ENCODE results near the gene ENTPD5. TPM values are rescaled to one million over a fixed set of nuclear protein-coding genes. Genes with fewer than 3 reads are reported as not detected.

The ENTPD5 gene
- total and polyA plus RNA-seq, 2 donors (not counting 3 experiments of a cell fraction or from before 2014, with no cell fraction given) = 8.4 to 13.0 TPM

DNA sequence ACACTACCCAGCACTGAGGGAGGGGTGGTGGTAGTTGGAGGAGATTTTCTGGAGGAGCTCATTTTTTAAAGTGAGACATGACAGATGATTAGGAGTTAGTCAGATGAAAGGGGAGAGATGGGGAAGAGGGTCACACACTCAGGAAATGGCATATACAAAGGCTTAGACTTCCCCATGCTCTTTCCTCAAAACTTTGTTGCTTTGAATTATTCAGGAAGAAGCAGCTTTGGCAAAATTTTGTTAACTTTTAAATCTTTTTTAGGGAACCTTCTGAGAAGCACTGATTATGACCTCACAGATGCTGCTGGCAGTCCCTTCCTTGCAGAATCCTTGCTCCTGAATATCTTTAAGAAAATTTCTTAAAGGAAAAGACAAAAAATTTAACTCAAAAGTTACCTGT, 45.3 kb upstream of the ENTPD5 start:
- peak overlapping the region; percentile 21 for H3K27ac ChIP-seq (ENCODE audit: insufficient read depth, low read depth, low read length)
- H3K4me1 ChIP-seq (ENCODE audit: control insufficient read depth, extremely low read depth, insufficient read depth, low read length) = peaks cover 30% of the 10 kb centered on the region
- no peaks in the 10 kb centered on the region for H3K36me3 ChIP-seq (ENCODE audit: control insufficient read depth in 2 of 2, extremely low read depth in 1 of 2, insufficient read depth in 2 of 2, low read length in 2 of 2)
- H3K27me3 ChIP-seq (ENCODE audit: control insufficient read depth in 2 of 2, insufficient read depth in 2 of 2, low read length in 2 of 2) = no peaks in the 10 kb centered on the region
- H3K4me3 ChIP-seq (replicated peaks in 1 of 3; ENCODE audit: insufficient read depth in 1 of 3, low read depth in 1 of 3, low read length in 3 of 3) = peak overlapping the region in 1 of 3 experiments; percentile 8
- FAIRE-seq (no peak), DNase-seq (ENCODE audit: low read depth, low spot score) (no peak)
- no TSS peak for BruUV-seq (replicated peaks)
- H4K20me1 ChIP-seq (replicated peaks; ENCODE audit: control insufficient read depth, extremely low read depth, insufficient read depth, low read length) = no peaks in the 10 kb centered on the region
- ChIA-PET CTCF (interaction anchor here (0.9 kb wide), 2 partner anchors 14 to 17 kb away, joined by 3 read pairs; no protein-coding TSS in a partner anchor), POLR2A (no interaction called here)
- H2AFZ ChIP-seq (ENCODE audit: low read depth, low read length) = no peak overlapping the region
- no peaks in the 10 kb centered on the region for H3K9me3 ChIP-seq (replicated peaks; ENCODE audit: control insufficient read depth, insufficient read depth, low read length)
- intact Hi-C loops (cut with micrococcal nuclease) (no loop called here), dilution Hi-C loops (cut with MboI; ENCODE audit: extremely low pct_ligation_motif_present, low sequenced_read_pairs) (no loop called here)
- TF ChIP-seq POLR2AphosphoS5 (IDR thresholded peaks at IDR 0.05; ENCODE audit: insufficient read depth, low read depth, low read length) = no peak
- TF ChIP-seq GATA2 (IDR thresholded peaks at IDR 0.05; ENCODE audit: insufficient read depth, insufficient read length, low read depth, low read length) = no peak
- TF ChIP-seq MYC (IDR thresholded peaks at IDR 0.05; ENCODE audit: low read depth, low read length) = no peak
- TF ChIP-seq JUN (IDR thresholded peaks at IDR 0.05; ENCODE audit: borderline replicate concordance, insufficient read depth, insufficient read length, low read depth) = no peak
- TF ChIP-seq FOS (IDR thresholded peaks at IDR 0.05; ENCODE audit: borderline replicate concordance, insufficient read depth, low read length) = no peak
- no peaks in the 10 kb centered on the region for H3K79me2 ChIP-seq (ENCODE audit: control insufficient read depth, insufficient read depth, low read length)
- no peaks in the 10 kb centered on the region for H3K9me1 ChIP-seq (replicated peaks; ENCODE audit: control insufficient read depth, extremely low read depth, insufficient read depth, low read length)
- H3K9ac ChIP-seq (replicated peaks; ENCODE audit: extremely low read depth, insufficient read depth, low read length) = no peak overlapping the region
- peak overlapping the region; percentile 70 for H3K4me2 ChIP-seq (ENCODE audit: insufficient read depth, low read length)

DNA sequence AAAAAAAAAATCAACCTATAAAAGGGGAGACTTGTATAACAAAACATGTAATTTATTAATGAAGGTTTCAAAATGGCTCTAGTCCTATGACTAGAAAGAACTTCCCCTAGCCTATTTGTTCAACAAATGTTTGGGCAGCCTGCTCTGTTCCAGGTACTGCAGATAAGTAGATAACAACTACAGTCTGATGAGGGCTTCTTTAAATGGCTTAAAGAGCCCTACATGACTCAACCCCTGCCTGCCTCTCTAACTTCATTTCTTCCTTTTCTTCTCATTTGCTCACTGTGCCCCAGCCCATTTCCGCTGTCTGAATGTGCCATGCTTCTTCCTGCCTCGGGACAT, 43.7 kb upstream of the ENTPD5 start:
- DNase-seq (ENCODE audit: low read depth, low spot score) (no peak), FAIRE-seq (no peak)
- H3K4me2 ChIP-seq (ENCODE audit: insufficient read depth, low read length) = no peak overlapping the region
- no peak overlapping the region for H3K9ac ChIP-seq (replicated peaks; ENCODE audit: extremely low read depth, insufficient read depth, low read length)
- H4K20me1 ChIP-seq (replicated peaks; ENCODE audit: control insufficient read depth, extremely low read depth, insufficient read depth, low read length) = no peaks in the 10 kb centered on the region
- intact Hi-C loops (cut with micrococcal nuclease) (no loop called here), dilution Hi-C loops (cut with MboI; ENCODE audit: extremely low pct_ligation_motif_present, low sequenced_read_pairs) (no loop called here)
- CTCF ChIA-PET = no interaction called here
- H3K36me3 ChIP-seq (ENCODE audit: control insufficient read depth in 2 of 2, extremely low read depth in 1 of 2, insufficient read depth in 2 of 2, low read length in 2 of 2) = no peaks in the 10 kb centered on the region
- POLR2A ChIA-PET = no interaction called here
- no peaks in the 10 kb centered on the region for H3K79me2 ChIP-seq (ENCODE audit: control insufficient read depth, insufficient read depth, low read length)
- H2AFZ ChIP-seq (ENCODE audit: low read depth, low read length) = no peak overlapping the region
- no peak overlapping the region for H3K27ac ChIP-seq (ENCODE audit: insufficient read depth, low read depth, low read length)
- no TSS peak for BruUV-seq (replicated peaks)
- H3K27me3 ChIP-seq (ENCODE audit: control insufficient read depth in 2 of 2, insufficient read depth in 2 of 2, low read length in 2 of 2) = no peaks in the 10 kb centered on the region
- TF ChIP-seq EZH2 (IDR thresholded peaks at IDR 0.05; ENCODE audit: borderline replicate concordance, low read depth, low read length, severe bottlenecking) (no peak), POLR2AphosphoS5 (IDR thresholded peaks at IDR 0.05; ENCODE audit: insufficient read depth, low read depth, low read length) (no peak), FOS (IDR thresholded peaks at IDR 0.05; ENCODE audit: borderline replicate concordance, insufficient read depth, low read length) (no peak), JUN (IDR thresholded peaks at IDR 0.05; ENCODE audit: borderline replicate concordance, insufficient read depth, insufficient read length, low read depth) (no peak), GATA2 (IDR thresholded peaks at IDR 0.05; ENCODE audit: insufficient read depth, insufficient read length, low read depth, low read length) (no peak), POLR2A (IDR thresholded peaks at IDR 0.05; ENCODE audit: low read depth, low read length) (no peak), MYC (IDR thresholded peaks at IDR 0.05; ENCODE audit: low read depth, low read length) (no peak)
- TF ChIP-seq, protein P1, sequence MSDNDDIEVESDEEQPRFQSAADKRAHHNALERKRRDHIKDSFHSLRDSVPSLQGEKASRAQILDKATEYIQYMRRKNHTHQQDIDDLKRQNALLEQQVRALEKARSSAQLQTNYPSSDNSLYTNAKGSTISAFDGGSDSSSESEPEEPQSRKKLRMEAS (IDR thresholded peaks at IDR 0.05; ENCODE audit: insufficient read depth, insufficient read length) = no peak
- TF ChIP-seq, protein P2, sequence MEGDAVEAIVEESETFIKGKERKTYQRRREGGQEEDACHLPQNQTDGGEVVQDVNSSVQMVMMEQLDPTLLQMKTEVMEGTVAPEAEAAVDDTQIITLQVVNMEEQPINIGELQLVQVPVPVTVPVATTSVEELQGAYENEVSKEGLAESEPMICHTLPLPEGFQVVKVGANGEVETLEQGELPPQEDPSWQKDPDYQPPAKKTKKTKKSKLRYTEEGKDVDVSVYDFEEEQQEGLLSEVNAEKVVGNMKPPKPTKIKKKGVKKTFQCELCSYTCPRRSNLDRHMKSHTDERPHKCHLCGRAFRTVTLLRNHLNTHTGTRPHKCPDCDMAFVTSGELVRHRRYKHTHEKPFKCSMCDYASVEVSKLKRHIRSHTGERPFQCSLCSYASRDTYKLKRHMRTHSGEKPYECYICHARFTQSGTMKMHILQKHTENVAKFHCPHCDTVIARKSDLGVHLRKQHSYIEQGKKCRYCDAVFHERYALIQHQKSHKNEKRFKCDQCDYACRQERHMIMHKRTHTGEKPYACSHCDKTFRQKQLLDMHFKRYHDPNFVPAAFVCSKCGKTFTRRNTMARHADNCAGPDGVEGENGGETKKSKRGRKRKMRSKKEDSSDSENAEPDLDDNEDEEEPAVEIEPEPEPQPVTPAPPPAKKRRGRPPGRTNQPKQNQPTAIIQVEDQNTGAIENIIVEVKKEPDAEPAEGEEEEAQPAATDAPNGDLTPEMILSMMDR (IDR thresholded peaks at IDR 0.05; ENCODE audit: extremely low read depth in 1 of 2, insufficient read depth in 1 of 2, low read depth in 1 of 2, low read length in 2 of 2) = no peak
- no peak overlapping the region for H3K4me3 ChIP-seq (replicated peaks in 1 of 3; ENCODE audit: insufficient read depth in 1 of 3, low read depth in 1 of 3, low read length in 3 of 3)
- H3K4me1 ChIP-seq (ENCODE audit: control insufficient read depth, extremely low read depth, insufficient read depth, low read length) = peaks cover 30% of the 10 kb centered on the region
- no peaks in the 10 kb centered on the region for H3K9me1 ChIP-seq (replicated peaks; ENCODE audit: control insufficient read depth, extremely low read depth, insufficient read depth, low read length)
- no peaks in the 10 kb centered on the region for H3K9me3 ChIP-seq (replicated peaks; ENCODE audit: control insufficient read depth, insufficient read depth, low read length)
